GM18505 (cell line): Measurements from ENCODE around the gene SH2D4B.

Experiments
- ATAC-seq: cut with Tn5 transposase; IDR thresholded peaks from one replicate; pipeline ENCODE4 v1.9.1; 2021; ENCODE audit not compliant: unreplicated experiment
- POLR2A ChIP-seq: IDR thresholded peaks from 4 replicates; pipeline ENCODE4 v1.6.1; 2011; ENCODE audit warnings: borderline replicate concordance; ENCODE audit not compliant: insufficient read depth, insufficient read length; ENCODE audit errors: extremely low read depth

SH2D4B gene

GRCh38 chr10:80498833-80499741 is 38.6 kb upstream of the SH2D4B start:
- TF ChIP-seq POLR2A: no peak
- no peak for ATAC-seq

- TF ChIP-seq POLR2A: no peak
- peak; percentile 67 for ATAC-seq
Observed at GRCh38 chr10:80500572-80501380, 36.9 kb upstream of the SH2D4B start.

GRCh38 chr10:80501381-80501912 is 36.3 kb upstream of the SH2D4B start:
- TF ChIP-seq POLR2A: no peak
- no peak for ATAC-seq

GRCh38 chr10:80501913-80502521 is 35.7 kb upstream of the SH2D4B start:
- no peak for TF ChIP-seq POLR2A
- no peak for ATAC-seq

GRCh38 chr10:80502621-80503583 is 34.8 kb upstream of the SH2D4B start:
- ATAC-seq: no peak
- no peak for TF ChIP-seq POLR2A

GRCh38 chr10:80503584-80504157 is 34.0 kb upstream of the SH2D4B start:
- no peak for TF ChIP-seq POLR2A
- ATAC-seq: no peak

GRCh38 chr10:80504158-80504811 is 33.4 kb upstream of the SH2D4B start:
- ATAC-seq: no peak
- TF ChIP-seq POLR2A: no peak

- no peak for TF ChIP-seq POLR2A
- no peak for ATAC-seq
Observed at GRCh38 chr10:80504897-80505465, 32.7 kb upstream of the SH2D4B start.

- no peak for TF ChIP-seq POLR2A
- ATAC-seq: no peak
Observed at GRCh38 chr10:80506189-80506575, 31.5 kb upstream of the SH2D4B start.

GRCh38 chr10:80506836-80507487 is 30.7 kb upstream of the SH2D4B start:
- TF ChIP-seq POLR2A: no peak
- no peak for ATAC-seq

GRCh38 chr10:80509108-80509402 is 28.6 kb upstream of the SH2D4B start:
- ATAC-seq: no peak
- TF ChIP-seq POLR2A: no peak
